HUDEP-2 (cell line): ENCODE results near the gene STAT5A.
"Not testable (repeated sequence)": the region's sequence is repeated elsewhere in the genome, so short reads cannot be mapped to it uniquely, and the experiment has no call there.

ENCODE experiments used
- DNase-seq, 76 experiments: peaks; one replicate each; lab custom pipeline; 2025; ENCODE audit not compliant: unreplicated experiment in 76 of 76; lab: John Stamatoyannopoulos, UW

The STAT5A gene

GRCh38 chr17:42283241-42284023, 4.9 kb upstream of the STAT5A start:
- no peak for DNase-seq

DNA sequence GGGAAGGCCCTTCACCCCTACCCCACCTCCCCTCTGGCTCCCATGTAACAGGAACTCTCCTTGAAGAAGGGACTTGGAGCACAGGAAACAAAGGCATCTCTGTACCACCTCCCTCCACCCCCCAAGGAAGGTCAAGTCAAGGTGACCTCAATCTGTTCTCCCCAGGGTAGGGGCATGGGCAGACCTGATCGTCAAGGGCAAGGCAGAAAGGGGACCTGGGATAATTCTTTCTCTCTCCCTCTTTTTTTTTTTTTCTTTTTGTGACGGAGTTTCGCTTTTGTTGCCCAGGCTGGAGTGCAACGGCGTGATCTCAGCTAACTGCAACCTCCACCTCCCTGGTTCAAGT, 4.3 kb upstream of the STAT5A start:
- DNase-seq = no peak

- DNase-seq = no peak
Observed at GRCh38 chr17:42284566-42284965, 3.7 kb upstream of the STAT5A start.

- DNase-seq = no peak
Observed at GRCh38 chr17:42285346-42286050, 2.8 kb upstream of the STAT5A start.

DNA sequence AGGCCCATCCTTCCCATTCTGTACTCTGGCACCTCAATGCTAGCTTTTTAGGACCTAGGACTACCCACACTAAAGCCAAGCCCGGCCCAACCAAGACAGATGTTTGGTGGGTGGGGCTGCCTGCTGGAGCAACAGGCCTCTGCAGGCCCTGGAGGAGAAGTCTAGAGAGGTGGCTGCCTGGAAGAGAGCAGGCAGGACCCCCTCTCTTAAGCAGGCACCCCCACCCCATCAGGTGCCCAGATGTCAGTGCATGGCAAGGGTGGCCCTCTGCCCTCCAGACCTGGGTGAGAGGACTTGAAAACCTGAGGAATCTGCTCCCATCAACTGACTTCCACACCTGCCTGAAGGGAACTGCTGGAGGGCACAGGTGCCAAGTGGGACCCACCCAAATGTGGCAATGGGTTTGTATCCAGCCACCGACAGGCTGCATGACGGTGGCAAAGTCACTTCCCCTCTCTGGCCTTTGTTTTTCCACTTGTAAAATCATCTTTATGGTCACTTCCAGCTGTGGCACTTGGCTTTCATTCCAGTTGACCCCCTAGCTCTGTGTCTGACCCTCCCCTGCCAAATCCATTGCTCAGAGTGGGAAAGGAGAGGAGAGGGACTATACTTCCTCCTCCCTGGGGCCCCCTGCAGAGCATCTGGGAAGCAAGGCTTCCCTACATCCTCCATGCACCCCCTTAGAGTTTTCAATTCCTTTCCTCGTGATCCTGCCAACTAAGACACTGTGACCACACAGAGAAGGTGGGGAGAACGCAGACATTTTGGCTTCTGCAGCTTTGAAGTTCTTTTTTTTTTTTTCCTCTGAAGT, 1.7 kb upstream of the STAT5A start:
- DNase-seq = peak in 67 of 76 experiments; percentile 19 to 77 (median 55)

GRCh38 chr17:42287305-42287976, 857 bp upstream of the STAT5A start:
- DNase-seq = peak in 70 of 76 experiments; percentile 29 to 89 (median 64)

DNA sequence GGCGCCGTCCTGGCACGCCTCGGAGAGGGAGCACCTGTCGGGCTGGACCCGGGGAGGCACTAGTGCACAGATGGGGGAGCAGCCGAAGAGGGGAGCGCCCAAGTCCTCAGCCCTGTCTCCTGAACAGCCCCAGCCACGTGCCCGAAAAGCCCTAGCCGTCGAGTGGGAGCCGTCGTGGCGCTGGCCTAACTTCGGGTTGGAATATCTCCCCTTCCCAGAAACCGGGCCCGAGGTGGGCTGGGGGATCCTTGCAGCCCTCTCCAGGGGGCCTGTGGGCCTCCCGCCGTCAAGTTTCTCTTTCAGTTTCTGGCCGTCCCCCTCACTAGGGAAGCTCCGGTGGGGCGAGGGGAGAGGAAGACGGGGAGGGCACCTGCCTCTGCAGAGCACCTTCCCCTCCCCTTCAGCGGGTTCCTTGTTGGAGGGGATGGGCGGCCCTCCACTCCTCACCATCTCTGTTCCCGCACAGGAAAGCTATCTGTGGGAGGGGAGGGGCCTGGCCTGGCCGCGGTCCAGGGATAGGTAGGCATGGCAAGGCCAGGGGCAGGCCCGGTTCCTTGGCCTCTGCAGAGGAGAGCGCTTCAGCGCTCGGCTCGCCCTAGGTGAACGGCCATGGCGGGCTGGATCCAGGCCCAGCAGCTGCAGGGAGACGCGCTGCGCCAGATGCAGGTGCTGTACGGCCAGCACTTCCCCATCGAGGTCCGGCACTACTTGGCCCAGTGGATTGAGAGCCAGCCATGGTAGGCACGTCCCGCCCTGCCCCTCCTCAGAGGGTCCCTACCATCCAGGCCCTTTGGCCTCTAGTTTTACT, 709 bp downstream of the STAT5A start:
- peak in 66 of 76 experiments; percentile 18 to 83 (median 62) for DNase-seq

DNA sequence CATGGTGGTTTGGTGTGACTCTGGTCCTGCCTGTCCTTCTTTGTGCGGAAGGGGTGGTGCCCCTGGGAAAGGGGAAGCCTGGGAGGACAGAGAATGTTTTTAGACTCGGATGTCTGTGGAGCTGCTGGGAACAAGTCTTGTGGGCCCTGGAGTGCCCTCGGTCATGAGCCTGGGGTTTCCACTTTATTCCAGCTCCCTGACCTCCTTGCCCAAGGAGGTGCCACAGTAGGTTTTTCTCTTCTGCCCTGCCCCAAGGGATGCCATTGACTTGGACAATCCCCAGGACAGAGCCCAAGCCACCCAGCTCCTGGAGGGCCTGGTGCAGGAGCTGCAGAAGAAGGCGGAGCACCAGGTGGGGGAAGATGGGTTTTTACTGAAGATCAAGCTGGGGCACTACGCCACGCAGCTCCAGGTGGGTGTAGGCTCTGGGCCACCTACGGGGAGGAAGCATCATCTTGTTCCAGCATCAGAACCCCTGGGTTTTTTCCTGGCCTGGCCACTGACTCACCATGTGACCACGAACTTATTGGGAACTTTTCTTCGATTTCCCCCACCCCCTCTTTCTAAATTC, 1.4 kb downstream of the STAT5A start:
- DNase-seq = peak in 1 of 76 experiments; percentile 59

- no peak for DNase-seq
Observed at GRCh38 chr17:42290577-42290976, 2.3 kb downstream of the STAT5A start.

GRCh38 chr17:42291129-42291528, 2.8 kb downstream of the STAT5A start:
- DNase-seq = no peak

- DNase-seq = no peak
Observed at GRCh38 chr17:42294469-42295398, 6.4 kb downstream of the STAT5A start.

DNA sequence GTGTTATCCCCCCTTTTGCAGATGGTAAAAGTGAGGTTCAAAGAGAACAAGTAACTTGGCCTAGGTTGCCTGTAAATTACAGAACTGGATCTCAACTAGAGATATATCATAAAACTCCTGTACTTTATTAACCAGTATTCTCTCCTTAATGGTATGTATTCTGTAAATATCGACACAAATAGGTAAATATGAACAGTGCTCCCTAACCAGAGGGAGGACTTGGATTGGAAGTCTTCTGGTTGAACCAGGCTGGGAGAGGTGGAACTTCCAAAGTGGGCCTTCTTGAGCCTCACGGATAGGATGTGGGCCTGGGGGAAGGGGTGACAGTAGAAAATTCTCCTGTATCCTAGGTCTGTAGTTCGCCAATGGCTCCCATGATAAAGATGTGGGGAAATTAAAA, 7.7 kb downstream of the STAT5A start:
- no peak for DNase-seq

GRCh38 chr17:42297775-42298174, 9.5 kb downstream of the STAT5A start:
- not testable (repeated sequence) for DNase-seq

DNA sequence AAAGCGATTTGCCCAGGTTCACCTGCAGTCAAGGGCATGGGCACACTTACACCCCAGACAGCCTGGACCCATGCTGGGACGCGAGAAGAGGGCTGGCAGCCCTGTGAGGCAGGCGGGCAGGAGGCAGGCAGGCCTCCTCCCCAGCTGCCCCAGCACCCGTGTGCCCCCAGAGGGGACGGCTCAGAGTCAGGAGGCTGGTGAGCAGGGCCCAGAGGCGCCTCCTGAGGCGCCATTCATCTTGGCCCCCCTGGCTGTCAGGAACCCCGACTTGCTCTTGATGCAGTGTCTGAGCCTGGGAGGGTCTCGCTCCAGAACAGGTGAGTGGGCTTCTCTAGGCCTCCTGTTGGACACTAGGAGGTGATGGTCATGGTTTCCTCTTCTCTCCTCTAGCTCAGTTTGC, 11.1 kb downstream of the STAT5A start:
- not testable (repeated sequence) for DNase-seq

- not testable (repeated sequence) for DNase-seq
Observed at GRCh38 chr17:42299913-42300312, 11.6 kb downstream of the STAT5A start.

- DNase-seq = no peak
Observed at GRCh38 chr17:42301022-42301421, 12.7 kb downstream of the STAT5A start.

DNA sequence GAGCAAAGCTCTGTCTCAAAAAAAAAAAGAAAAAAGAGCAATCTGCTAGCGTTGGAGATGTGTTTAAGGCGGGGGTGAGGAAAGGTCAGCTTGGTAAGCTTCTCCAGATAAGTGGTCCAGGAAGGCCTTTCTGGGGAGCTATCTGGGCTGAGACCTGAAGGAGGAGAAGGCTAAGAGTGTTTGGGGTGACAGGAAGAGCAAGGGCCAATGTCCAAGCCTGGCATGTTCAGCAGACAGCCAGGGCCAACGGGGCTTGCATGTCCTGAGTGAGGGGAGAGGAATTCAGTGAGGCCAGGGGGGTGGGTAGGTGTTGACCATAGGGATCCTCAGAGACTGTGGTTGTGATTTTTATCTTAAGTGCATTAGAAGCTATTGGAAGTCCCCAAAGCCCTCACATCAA, 15.4 kb downstream of the STAT5A start:
- no peak for DNase-seq

DNA sequence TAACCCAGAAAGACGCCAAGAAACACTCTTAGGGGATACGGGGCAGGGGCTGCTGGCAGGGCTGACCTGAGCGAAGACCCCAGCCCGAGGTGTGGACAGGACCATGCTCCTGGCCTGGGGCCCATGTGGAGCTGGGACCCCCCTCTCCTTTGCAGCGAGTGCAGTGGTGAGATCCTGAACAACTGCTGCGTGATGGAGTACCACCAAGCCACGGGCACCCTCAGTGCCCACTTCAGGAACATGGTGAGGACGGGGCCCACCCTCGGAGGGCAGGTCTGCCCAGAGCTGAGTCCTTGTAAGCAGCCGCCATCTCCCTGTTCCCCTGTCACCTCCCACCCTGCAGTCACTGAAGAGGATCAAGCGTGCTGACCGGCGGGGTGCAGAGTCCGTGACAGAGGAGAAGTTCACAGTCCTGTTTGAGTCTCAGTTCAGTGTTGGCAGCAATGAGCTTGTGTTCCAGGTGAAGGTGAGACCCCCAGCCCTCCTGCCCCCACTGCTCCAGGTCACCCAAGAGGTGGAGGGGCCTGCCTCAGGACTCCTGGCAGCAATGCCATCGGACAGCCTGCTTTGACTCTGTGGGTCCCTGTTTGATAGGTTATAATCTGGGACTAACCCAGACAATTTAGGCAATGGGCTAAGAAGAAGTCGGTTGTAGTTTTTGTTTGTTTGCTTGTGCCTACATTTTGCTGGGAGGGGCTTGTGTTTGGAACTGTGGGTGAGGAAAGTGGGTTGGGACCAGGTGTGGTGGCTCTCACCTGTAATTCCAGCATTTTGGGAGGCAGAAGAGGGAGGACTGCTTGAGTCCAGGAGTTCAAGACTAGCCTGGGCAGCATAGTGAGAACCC, 16.1 kb downstream of the STAT5A start:
- no peak for DNase-seq
